ENCODE results near the gene C1S. TPM values are rescaled to one million over a fixed set of nuclear protein-coding genes. Genes with fewer than 3 reads are reported as not detected.

Gene C1S
- total RNA-seq, 2 donors from 2014 or later, result 1.3 to 4.3 TPM

GRCh38 chr12:7058163-7058845 lies 2.2 kb upstream of the C1S start:
- no peaks in the 10 kb centered on the region for H3K4me1 Mint-ChIP-seq (ENCODE audit: low read depth in 2 of 2)
- H3K27me3 Mint-ChIP-seq, result peaks cover 19 to 25% of the 10 kb centered on the region in 2 donors
- no peak for DNase-seq (ENCODE audit: low spot score)
- H3K4me3 Mint-ChIP-seq, result no peak overlapping the region
- H3K27ac Mint-ChIP-seq, result no peak overlapping the region
- no peaks in the 10 kb centered on the region for H3K36me3 Mint-ChIP-seq
- H3K9me3 Mint-ChIP-seq, result no peaks in the 10 kb centered on the region
- no peak for ATAC-seq

GRCh38 chr12:7058850-7059395 lies 1.6 kb upstream of the C1S start:
- DNase-seq (ENCODE audit: low spot score) (no peak), ATAC-seq (no peak)
- Mint-ChIP-seq H3K27ac (no peak overlapping the region), H3K4me1 (ENCODE audit: low read depth in 2 of 2) (no peaks in the 10 kb centered on the region), H3K9me3 (no peaks in the 10 kb centered on the region), H3K4me3 (no peak overlapping the region), H3K36me3 (no peaks in the 10 kb centered on the region), H3K27me3 (peaks cover 19 to 20% of the 10 kb centered on the region in 2 donors)

GRCh38 chr12:7059780-7060179 lies 738 bp upstream of the C1S start:
- Mint-ChIP-seq H3K4me3 (no peak overlapping the region), H3K9me3 (no peaks in the 10 kb centered on the region), H3K27me3 (peaks cover 11 to 14% of the 10 kb centered on the region in 2 donors), H3K36me3 (no peaks in the 10 kb centered on the region), H3K4me1 (ENCODE audit: low read depth in 2 of 2) (no peaks in the 10 kb centered on the region), H3K27ac (no peak overlapping the region)
- DNase-seq (ENCODE audit: low spot score) (no peak), ATAC-seq (no peak)

- Mint-ChIP-seq H3K9me3 (no peaks in the 10 kb centered on the region), H3K4me3 (no peak overlapping the region), H3K27me3 (peaks cover 13 to 14% of the 10 kb centered on the region in 2 donors), H3K27ac (no peak overlapping the region), H3K4me1 (ENCODE audit: low read depth in 2 of 2) (no peaks in the 10 kb centered on the region), H3K36me3 (no peaks in the 10 kb centered on the region)
- no peak for ATAC-seq
- DNase-seq (ENCODE audit: low spot score), result no peak
These were observed 620 bp downstream of the C1S start for GRCh38 chr12:7061138-7061537.

- DNase-seq (ENCODE audit: low spot score) (no peak), ATAC-seq (no peak)
- no peaks in the 10 kb centered on the region for H3K36me3 Mint-ChIP-seq
- no peak overlapping the region for H3K4me3 Mint-ChIP-seq
- no peaks in the 10 kb centered on the region for H3K9me3 Mint-ChIP-seq
- H3K27me3 Mint-ChIP-seq, result peaks cover 13 to 14% of the 10 kb centered on the region in 2 donors
- no peak overlapping the region for H3K27ac Mint-ChIP-seq
- no peaks in the 10 kb centered on the region for H3K4me1 Mint-ChIP-seq (ENCODE audit: low read depth in 2 of 2)
These were observed 1.1 kb downstream of the C1S start for GRCh38 chr12:7061596-7061995.

- Mint-ChIP-seq H3K27ac (no peak overlapping the region), H3K4me3 (no peak overlapping the region), H3K4me1 (ENCODE audit: low read depth in 2 of 2) (no peaks in the 10 kb centered on the region), H3K36me3 (no peaks in the 10 kb centered on the region), H3K9me3 (no peaks in the 10 kb centered on the region), H3K27me3 (peaks cover 8 to 14% of the 10 kb centered on the region in 2 donors)
- DNase-seq (ENCODE audit: low spot score), result no peak
- ATAC-seq, result no peak
These were observed 4.0 kb downstream of the C1S start for GRCh38 chr12:7064516-7064915.

GRCh38 chr12:7065073-7065623 lies 4.6 kb downstream of the C1S start:
- Mint-ChIP-seq H3K4me3 (no peak overlapping the region), H3K27ac (no peak overlapping the region), H3K27me3 (peaks cover 8% of the 10 kb centered on the region in 2 donors), H3K36me3 (no peaks in the 10 kb centered on the region), H3K9me3 (no peaks in the 10 kb centered on the region), H3K4me1 (ENCODE audit: low read depth in 2 of 2) (no peaks in the 10 kb centered on the region)
- ATAC-seq (no peak), DNase-seq (ENCODE audit: low spot score) (no peak)

GRCh38 chr12:7066596-7066995 lies 6.1 kb downstream of the C1S start:
- ATAC-seq (no peak), DNase-seq (ENCODE audit: low spot score) (no peak)
- Mint-ChIP-seq H3K4me3 (no peak overlapping the region), H3K9me3 (no peaks in the 10 kb centered on the region), H3K36me3 (no peaks in the 10 kb centered on the region), H3K4me1 (ENCODE audit: low read depth in 2 of 2) (no peaks in the 10 kb centered on the region), H3K27me3 (peaks cover 4 to 8% of the 10 kb centered on the region in 2 donors), H3K27ac (no peak overlapping the region)

- ATAC-seq (no peak), DNase-seq (ENCODE audit: low spot score) (no peak)
- H3K4me1 Mint-ChIP-seq (ENCODE audit: low read depth in 2 of 2), result no peaks in the 10 kb centered on the region
- no peak overlapping the region for H3K27ac Mint-ChIP-seq
- peaks cover 4 to 13% of the 10 kb centered on the region in 2 donors for H3K27me3 Mint-ChIP-seq
- no peak overlapping the region for H3K4me3 Mint-ChIP-seq
- H3K36me3 Mint-ChIP-seq, result no peaks in the 10 kb centered on the region
- H3K9me3 Mint-ChIP-seq, result no peaks in the 10 kb centered on the region
These were observed 6.6 kb downstream of the C1S start for GRCh38 chr12:7067096-7067495.

GRCh38 chr12:7068240-7068993 lies 7.9 kb downstream of the C1S start:
- no peak for DNase-seq (ENCODE audit: low spot score)
- Mint-ChIP-seq H3K4me3 (no peak overlapping the region), H3K27me3 (peaks cover 4 to 23% of the 10 kb centered on the region in 2 donors), H3K4me1 (ENCODE audit: low read depth in 2 of 2) (no peaks in the 10 kb centered on the region), H3K36me3 (no peaks in the 10 kb centered on the region), H3K9me3 (no peaks in the 10 kb centered on the region), H3K27ac (no peak overlapping the region)
- ATAC-seq, result no peak

- Mint-ChIP-seq H3K27ac (no peak overlapping the region), H3K4me3 (no peak overlapping the region), H3K4me1 (ENCODE audit: low read depth in 2 of 2) (no peaks in the 10 kb centered on the region), H3K36me3 (no peaks in the 10 kb centered on the region), H3K27me3 (peaks cover 6 to 26% of the 10 kb centered on the region in 2 donors), H3K9me3 (no peaks in the 10 kb centered on the region)
- ATAC-seq (no peak), DNase-seq (ENCODE audit: low spot score) (no peak)
These were observed 8.5 kb downstream of the C1S start for GRCh38 chr12:7068994-7069346.

- H3K27me3 Mint-ChIP-seq, result peaks cover 6 to 26% of the 10 kb centered on the region in 2 donors
- H3K4me3 Mint-ChIP-seq, result no peak overlapping the region
- H3K36me3 Mint-ChIP-seq, result no peaks in the 10 kb centered on the region
- no peak overlapping the region for H3K27ac Mint-ChIP-seq
- no peaks in the 10 kb centered on the region for H3K9me3 Mint-ChIP-seq
- H3K4me1 Mint-ChIP-seq (ENCODE audit: low read depth in 2 of 2), result no peaks in the 10 kb centered on the region
- ATAC-seq (peak in 1 of 2 donors; percentile 32), DNase-seq (ENCODE audit: low spot score) (no peak)
These were observed 8.9 kb downstream of the C1S start for GRCh38 chr12:7069386-7069785.

- no peak for ATAC-seq
- Mint-ChIP-seq H3K4me1 (ENCODE audit: low read depth in 2 of 2) (peaks cover 12 to 14% of the 10 kb centered on the region in 2 donors), H3K36me3 (no peaks in the 10 kb centered on the region), H3K9me3 (no peaks in the 10 kb centered on the region), H3K4me3 (no peak overlapping the region), H3K27ac (no peak overlapping the region), H3K27me3 (peaks cover 6 to 33% of the 10 kb centered on the region in 2 donors)
- DNase-seq (ENCODE audit: low spot score), result no peak
These were observed 11.5 kb downstream of the C1S start for GRCh38 chr12:7072035-7072434.

GRCh38 chr12:7072554-7072953 lies 12.0 kb downstream of the C1S start:
- Mint-ChIP-seq H3K27me3 (peaks cover 6 to 33% of the 10 kb centered on the region in 2 donors), H3K4me1 (ENCODE audit: low read depth in 2 of 2) (peaks cover 12 to 14% of the 10 kb centered on the region in 2 donors), H3K4me3 (no peak overlapping the region), H3K27ac (no peak overlapping the region), H3K9me3 (no peaks in the 10 kb centered on the region), H3K36me3 (no peaks in the 10 kb centered on the region)
- no peak for ATAC-seq
- no peak for DNase-seq (ENCODE audit: low spot score)

Data from natural killer cell treated with Interleukin-12 subunit alpha and Interleukin-12 subunit beta and Interleukin-15 and Interleukin-18, amount 100 ng/mL, for 72 hours (primary cell).